ENCODE measurements around the gene MT1F.

MT1F gene

GRCh38 chr16:56700631-56701030 lies 42.9 kb downstream of the MT1F start:
- Histone ChIP-seq H2AFZ (ENCODE audit: low read length, unreplicated experiment) (no peak overlapping the region), H3K79me2 (ENCODE audit: control insufficient read depth, insufficient read depth, low read length, unreplicated experiment) (no peaks in the 10 kb centered on the region), H3K4me1 (ENCODE audit: control insufficient read depth, insufficient read depth, low read length, unreplicated experiment) (peaks cover 10% of the 10 kb centered on the region), H3K27me3 (ENCODE audit: insufficient read depth, low read length) (no peaks in the 10 kb centered on the region), H3K36me3 (ENCODE audit: insufficient read depth, low read length) (no peaks in the 10 kb centered on the region), H3K4me3 (ENCODE audit: low read depth, low read length) (no peak overlapping the region), H3K27ac (ENCODE audit: low read depth, low read length) (no peak overlapping the region)

GRCh38 chr16:56701534-56701933 lies 43.8 kb downstream of the MT1F start:
- peak overlapping the region; percentile 7 for H2AFZ ChIP-seq (ENCODE audit: low read length, unreplicated experiment)
- no peak overlapping the region for H3K27ac ChIP-seq (ENCODE audit: low read depth, low read length)

GRCh38 chr16:56702836-56703235 lies 45.1 kb downstream of the MT1F start:
- Histone ChIP-seq H2AFZ (ENCODE audit: low read length, unreplicated experiment) (peak overlapping the region; percentile 54), H3K4me3 (ENCODE audit: low read depth, low read length) (no peak overlapping the region), H3K36me3 (ENCODE audit: insufficient read depth, low read length) (no peaks in the 10 kb centered on the region), H3K27me3 (ENCODE audit: insufficient read depth, low read length) (no peaks in the 10 kb centered on the region), H3K79me2 (ENCODE audit: control insufficient read depth, insufficient read depth, low read length, unreplicated experiment) (no peaks in the 10 kb centered on the region), H3K4me1 (ENCODE audit: control insufficient read depth, insufficient read depth, low read length, unreplicated experiment) (peaks cover 10% of the 10 kb centered on the region), H3K27ac (ENCODE audit: low read depth, low read length) (no peak overlapping the region)

More at GRCh38 chr16:56701534-56701933, 43.8 kb downstream of the MT1F start:
- Histone ChIP-seq H3K36me3 (ENCODE audit: insufficient read depth, low read length) (no peaks in the 10 kb centered on the region), H3K79me2 (ENCODE audit: control insufficient read depth, insufficient read depth, low read length, unreplicated experiment) (no peaks in the 10 kb centered on the region), H3K4me3 (ENCODE audit: low read depth, low read length) (no peak overlapping the region), H3K27me3 (ENCODE audit: insufficient read depth, low read length) (no peaks in the 10 kb centered on the region), H3K4me1 (ENCODE audit: control insufficient read depth, insufficient read depth, low read length, unreplicated experiment) (peaks cover 10% of the 10 kb centered on the region)
